ENCODE measurements around the gene BRS3. TPM values are rescaled to one million over a fixed set of nuclear protein-coding genes. Genes with fewer than 3 reads are reported as not detected.

BRS3 gene
- total and polyA plus RNA-seq, 2 donors from 2014 or later = not detected

DNA sequence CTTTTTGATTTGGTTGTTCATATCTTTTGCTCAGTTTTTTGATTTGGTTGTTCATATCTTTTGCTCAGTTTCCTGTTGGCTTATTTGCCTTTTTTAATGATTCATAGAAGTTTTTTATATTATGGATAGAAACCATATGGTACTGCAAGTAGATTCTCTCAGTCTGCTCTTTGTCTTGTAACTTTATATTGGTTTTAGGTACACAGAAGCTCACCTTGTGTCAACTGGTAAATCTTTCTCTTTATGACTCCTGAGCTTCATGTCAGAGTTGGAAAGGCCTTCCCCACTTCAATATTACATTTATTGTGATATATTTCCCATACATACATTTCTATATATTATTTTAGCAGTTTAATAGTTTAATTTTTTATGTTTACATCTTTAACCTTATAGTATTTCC, 36.0 kb downstream of the BRS3 start:
- FAIRE-seq = no peak
- H3K4me3 ChIP-seq (ENCODE audit: low read length in 3 of 3) = no peak overlapping the region
- H3K4me1 ChIP-seq (ENCODE audit: control insufficient read depth in 2 of 3, insufficient read depth in 2 of 3, low read depth in 1 of 3, low read length in 3 of 3) = no peaks in the 10 kb centered on the region
- DNase-seq = no peak
- no peak overlapping the region for H3K27ac ChIP-seq (ENCODE audit: low read depth in 2 of 2, low read length in 2 of 2)
- no peaks in the 10 kb centered on the region for H3K36me3 ChIP-seq (ENCODE audit: control insufficient read depth in 2 of 3, insufficient read depth in 3 of 3, low read length in 3 of 3)
- no peak overlapping the region for H3K9ac ChIP-seq (ENCODE audit: low read length in 3 of 3)
- H3K9me3 ChIP-seq (ENCODE audit: control insufficient read depth in 2 of 3, insufficient read depth in 1 of 3, low read length in 3 of 3) = no peaks in the 10 kb centered on the region
- TF ChIP-seq, protein P1, sequence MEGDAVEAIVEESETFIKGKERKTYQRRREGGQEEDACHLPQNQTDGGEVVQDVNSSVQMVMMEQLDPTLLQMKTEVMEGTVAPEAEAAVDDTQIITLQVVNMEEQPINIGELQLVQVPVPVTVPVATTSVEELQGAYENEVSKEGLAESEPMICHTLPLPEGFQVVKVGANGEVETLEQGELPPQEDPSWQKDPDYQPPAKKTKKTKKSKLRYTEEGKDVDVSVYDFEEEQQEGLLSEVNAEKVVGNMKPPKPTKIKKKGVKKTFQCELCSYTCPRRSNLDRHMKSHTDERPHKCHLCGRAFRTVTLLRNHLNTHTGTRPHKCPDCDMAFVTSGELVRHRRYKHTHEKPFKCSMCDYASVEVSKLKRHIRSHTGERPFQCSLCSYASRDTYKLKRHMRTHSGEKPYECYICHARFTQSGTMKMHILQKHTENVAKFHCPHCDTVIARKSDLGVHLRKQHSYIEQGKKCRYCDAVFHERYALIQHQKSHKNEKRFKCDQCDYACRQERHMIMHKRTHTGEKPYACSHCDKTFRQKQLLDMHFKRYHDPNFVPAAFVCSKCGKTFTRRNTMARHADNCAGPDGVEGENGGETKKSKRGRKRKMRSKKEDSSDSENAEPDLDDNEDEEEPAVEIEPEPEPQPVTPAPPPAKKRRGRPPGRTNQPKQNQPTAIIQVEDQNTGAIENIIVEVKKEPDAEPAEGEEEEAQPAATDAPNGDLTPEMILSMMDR (IDR thresholded peaks at IDR 0.05; ENCODE audit: borderline replicate concordance, extremely low read depth, insufficient read depth) = no peak
- intact Hi-C loops (cut with DNase I) = no loop called here
- peaks cover 3% of the 10 kb centered on the region for H3K27me3 ChIP-seq (ENCODE audit: control insufficient read depth, insufficient read depth, low read length)

DNA sequence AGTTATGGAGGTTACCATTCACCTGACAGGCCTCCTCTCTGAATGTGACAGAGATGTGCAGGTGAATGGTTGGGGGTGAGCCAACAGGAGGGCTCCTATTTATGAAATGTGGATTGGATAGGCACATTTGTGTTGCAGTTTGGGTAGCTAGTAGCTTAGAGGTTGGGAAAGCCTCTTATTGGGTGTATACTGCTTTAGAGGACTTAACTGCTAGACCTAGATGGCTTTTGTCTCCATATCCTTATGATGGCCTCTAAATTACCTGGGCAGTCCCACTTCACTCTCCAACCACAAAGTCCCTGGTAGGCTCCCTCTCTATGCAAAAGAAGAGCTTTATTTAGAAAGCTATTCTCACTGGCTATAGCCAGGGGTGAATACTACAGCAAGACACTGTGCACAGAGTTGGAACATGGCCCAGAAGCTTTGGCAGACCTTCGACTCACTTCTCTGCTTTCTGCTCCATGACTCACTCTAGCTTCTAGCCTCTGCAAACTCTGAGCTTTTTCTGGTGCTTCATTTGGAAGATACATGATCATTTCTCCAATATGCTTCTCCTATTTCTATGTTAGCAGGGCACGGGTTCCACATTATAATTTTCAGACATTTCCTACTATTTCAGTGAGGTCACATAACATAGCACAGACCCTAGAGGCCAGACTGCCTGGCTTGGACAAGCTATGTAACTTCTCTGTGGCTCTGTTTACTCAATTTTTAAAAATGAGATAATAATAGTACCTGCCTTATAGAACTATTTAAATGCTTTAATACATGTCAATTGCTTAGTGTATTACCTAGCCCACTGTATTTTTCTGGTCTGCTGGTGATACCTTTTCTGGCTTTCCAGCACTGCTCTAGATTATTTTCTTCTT, 38.2 kb downstream of the BRS3 start:
- Histone ChIP-seq H3K4me1 (ENCODE audit: control insufficient read depth in 2 of 3, insufficient read depth in 2 of 3, low read depth in 1 of 3, low read length in 3 of 3) (no peaks in the 10 kb centered on the region), H3K36me3 (ENCODE audit: control insufficient read depth in 2 of 3, insufficient read depth in 3 of 3, low read length in 3 of 3) (no peaks in the 10 kb centered on the region), H3K27me3 (ENCODE audit: control insufficient read depth, insufficient read depth, low read length) (no peaks in the 10 kb centered on the region), H3K9ac (ENCODE audit: low read length in 3 of 3) (no peak overlapping the region), H3K9me3 (ENCODE audit: control insufficient read depth in 2 of 3, insufficient read depth in 1 of 3, low read length in 3 of 3) (no peaks in the 10 kb centered on the region), H3K27ac (ENCODE audit: low read depth in 2 of 2, low read length in 2 of 2) (no peak overlapping the region), H3K4me3 (ENCODE audit: low read length in 3 of 3) (no peak overlapping the region)
- intact Hi-C loops (cut with DNase I) = no loop called here
- DNase-seq (peak in 2 of 5 donors; percentile 68 to 70), FAIRE-seq (peak; percentile 82)
- TF ChIP-seq, protein P1 (IDR thresholded peaks at IDR 0.05; ENCODE audit: borderline replicate concordance, extremely low read depth, insufficient read depth) = no peak

DNA sequence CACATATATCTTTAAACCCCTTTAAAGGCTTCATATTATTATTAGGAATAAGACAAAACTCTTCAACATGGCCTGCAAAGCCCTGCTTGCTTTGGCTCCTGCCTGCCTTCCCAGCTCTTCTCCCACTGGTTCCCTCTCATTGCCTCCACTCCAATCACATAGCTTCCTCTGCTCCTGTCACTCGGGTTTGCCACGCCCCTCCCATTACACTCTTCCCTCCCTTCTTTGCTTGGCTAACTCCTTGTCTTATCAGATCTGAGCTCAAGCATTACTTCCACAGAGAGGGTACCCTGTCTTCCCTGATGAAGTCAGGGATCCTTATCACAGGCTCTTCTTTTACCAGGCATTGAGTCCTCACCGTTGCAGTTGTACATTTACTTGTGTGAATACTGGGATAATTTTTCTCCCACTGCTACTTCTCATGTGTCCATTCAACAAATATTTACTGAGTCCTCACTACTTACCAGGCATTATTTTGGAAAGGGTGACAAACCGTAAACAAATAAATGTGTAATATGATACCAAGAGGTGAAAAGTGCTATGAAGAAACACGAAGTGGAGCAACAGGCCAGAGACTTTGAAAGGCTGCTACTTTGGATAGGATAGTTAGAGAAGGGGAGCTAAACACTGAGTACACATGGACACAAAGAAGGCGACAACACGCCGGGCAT, 41.0 kb downstream of the BRS3 start:
- peak in 1 of 5 donors; percentile 12 for DNase-seq
- H3K27ac ChIP-seq (ENCODE audit: low read depth in 2 of 2, low read length in 2 of 2) = no peak overlapping the region
- intact Hi-C loops (cut with DNase I) = no loop called here
- H3K27me3 ChIP-seq (ENCODE audit: control insufficient read depth, insufficient read depth, low read length) = no peaks in the 10 kb centered on the region
- no peaks in the 10 kb centered on the region for H3K9me3 ChIP-seq (ENCODE audit: control insufficient read depth in 2 of 3, insufficient read depth in 1 of 3, low read length in 3 of 3)
- TF ChIP-seq, protein P1 (IDR thresholded peaks at IDR 0.05; ENCODE audit: borderline replicate concordance, extremely low read depth, insufficient read depth) = no peak
- H3K4me3 ChIP-seq (ENCODE audit: low read length in 3 of 3) = no peak overlapping the region
- H3K9ac ChIP-seq (ENCODE audit: low read length in 3 of 3) = no peak overlapping the region
- H3K36me3 ChIP-seq (ENCODE audit: control insufficient read depth in 2 of 3, insufficient read depth in 3 of 3, low read length in 3 of 3) = no peaks in the 10 kb centered on the region
- no peaks in the 10 kb centered on the region for H3K4me1 ChIP-seq (ENCODE audit: control insufficient read depth in 2 of 3, insufficient read depth in 2 of 3, low read depth in 1 of 3, low read length in 3 of 3)
- FAIRE-seq = no peak
